NCI-H446 treated with DMSO at 0.1 percent for 48 hours (cell line): ENCODE data around the gene ZNF438.
"Not testable (repeated sequence)": the region's sequence is repeated elsewhere in the genome, so short reads cannot be mapped to it uniquely, and the experiment has no call there.

Experiments used
- DNase-seq: peaks from one replicate; lab custom pipeline; 2025; lab: John Stamatoyannopoulos, UW

The ZNF438 gene

GRCh38 chr10:31031558-31032257 lies at the start of gene ZNF438:
Gene ZNF438 (minus strand): TSS chr10:31031865. CDS start chr10:30877034, 154,831 bp downstream.
- peak; percentile 87 for DNase-seq

- no peak for DNase-seq
These were observed 44.9 kb upstream of the ZNF438 start for GRCh38 chr10:31076610-31076988.

GRCh38 chr10:31075881-31076609 lies 44.4 kb upstream of the ZNF438 start:
- no peak for DNase-seq

- DNase-seq: no peak
These were observed 43.8 kb upstream of the ZNF438 start for GRCh38 chr10:31075434-31075833.

GRCh38 chr10:31074722-31075086 lies 43.0 kb upstream of the ZNF438 start:
- DNase-seq: no peak

- no peak for DNase-seq
These were observed 42.5 kb upstream of the ZNF438 start for GRCh38 chr10:31073996-31074721.

GRCh38 chr10:31073211-31073610 lies 41.5 kb upstream of the ZNF438 start:
- no peak for DNase-seq

GRCh38 chr10:31072451-31072850 lies 40.8 kb upstream of the ZNF438 start:
- no peak for DNase-seq

GRCh38 chr10:31071232-31072005 lies 39.8 kb upstream of the ZNF438 start:
- DNase-seq: no peak

- DNase-seq: no peak
These were observed 39.0 kb upstream of the ZNF438 start for GRCh38 chr10:31070691-31071090.

GRCh38 chr10:31070025-31070424 lies 38.4 kb upstream of the ZNF438 start:
- DNase-seq: no peak

- DNase-seq: no peak
These were observed 37.7 kb upstream of the ZNF438 start for GRCh38 chr10:31069411-31069810.

- no peak for DNase-seq
These were observed 32.7 kb upstream of the ZNF438 start for GRCh38 chr10:31064348-31064747.

- DNase-seq: no peak
These were observed 32.2 kb upstream of the ZNF438 start for GRCh38 chr10:31063841-31064240.

GRCh38 chr10:31062856-31063255 lies 31.2 kb upstream of the ZNF438 start:
- DNase-seq: no peak

GRCh38 chr10:31061941-31062340 lies 30.3 kb upstream of the ZNF438 start:
- no peak for DNase-seq

GRCh38 chr10:31058795-31059703 lies 27.4 kb upstream of the ZNF438 start:
- DNase-seq: no peak

GRCh38 chr10:31056678-31057077 lies 25.0 kb upstream of the ZNF438 start:
- not testable (repeated sequence) for DNase-seq

- no peak for DNase-seq
These were observed 24.0 kb upstream of the ZNF438 start for GRCh38 chr10:31055573-31056251.

- no peak for DNase-seq
These were observed 20.0 kb upstream of the ZNF438 start for GRCh38 chr10:31051703-31052102.

- no peak for DNase-seq
These were observed 11.0 kb upstream of the ZNF438 start for GRCh38 chr10:31042670-31043069.
